ENCODE results near the gene CEP43.
A peak's percentile ranks its signal among the peaks of the same experiment; 100 is the strongest.

The CEP43 gene

DNA sequence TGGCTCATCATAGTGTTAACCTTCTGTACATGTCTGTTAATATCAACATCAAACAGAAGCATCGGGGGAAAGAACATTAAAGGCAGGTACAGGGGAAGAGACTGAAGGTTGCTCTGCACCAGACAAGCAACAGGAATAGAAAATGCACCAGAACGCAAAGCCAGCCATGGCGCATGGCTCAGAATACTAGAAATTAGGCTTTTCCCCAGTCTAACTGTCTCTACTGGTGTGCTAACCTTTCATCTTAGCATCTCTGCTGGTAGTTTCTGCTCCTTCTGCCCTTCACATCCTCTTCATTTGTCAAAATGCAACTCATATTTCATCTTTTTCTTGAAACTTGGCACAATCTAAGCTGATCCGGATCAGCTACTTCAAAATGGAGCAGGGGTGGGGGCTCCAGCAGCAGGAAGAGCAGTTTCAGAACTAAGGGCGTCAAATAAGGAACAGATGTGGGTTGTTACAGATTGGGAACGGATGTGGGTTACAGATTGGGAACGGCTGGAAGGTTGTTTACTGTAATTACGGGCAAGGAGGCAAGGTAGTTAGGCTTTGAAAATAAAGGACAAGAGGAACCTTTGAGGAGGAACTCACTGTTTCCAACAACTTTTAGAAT lies 29.7 kb upstream of the CEP43 start:
- DNase-seq, result no peak

DNA sequence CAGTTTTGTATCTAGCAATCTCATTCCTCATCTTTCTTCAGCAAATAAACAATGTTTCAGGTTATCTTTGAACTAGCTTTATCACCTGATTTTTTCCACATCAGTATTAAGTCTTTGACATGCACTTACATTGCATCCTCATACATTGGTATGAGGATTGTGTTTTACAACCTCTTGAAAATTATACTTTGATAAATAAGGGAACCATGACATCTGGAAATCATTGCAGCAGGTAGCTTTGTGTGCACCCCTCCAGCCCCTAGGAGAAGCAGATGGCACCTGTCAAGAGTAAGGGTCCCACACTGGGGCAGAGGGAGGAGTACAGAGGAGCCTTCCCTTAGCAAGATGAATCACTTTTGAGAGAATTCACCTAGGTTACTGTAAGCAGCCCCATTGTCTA lies 29.1 kb upstream of the CEP43 start:
- DNase-seq, result no peak

DNA sequence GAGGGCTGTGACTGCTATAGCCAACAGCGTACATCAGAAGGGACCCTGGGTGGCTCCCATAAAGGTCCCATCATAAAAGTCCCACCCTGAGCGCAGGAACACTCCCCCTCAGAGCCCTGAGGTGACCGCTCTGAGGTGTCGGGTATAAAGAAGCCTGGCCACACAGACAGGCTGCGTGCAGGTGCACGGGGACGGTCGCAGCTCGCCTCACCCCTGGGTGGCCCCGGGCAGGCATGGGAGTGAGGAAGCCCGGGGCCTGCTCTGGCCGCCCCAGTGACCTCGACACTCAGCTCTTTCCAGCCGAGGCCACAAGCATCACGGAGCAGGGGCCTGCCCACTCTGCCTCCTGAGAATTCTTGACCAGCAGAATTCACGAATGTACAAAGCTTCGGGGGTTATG lies 28.4 kb upstream of the CEP43 start:
- DNase-seq, result no peak

DNA sequence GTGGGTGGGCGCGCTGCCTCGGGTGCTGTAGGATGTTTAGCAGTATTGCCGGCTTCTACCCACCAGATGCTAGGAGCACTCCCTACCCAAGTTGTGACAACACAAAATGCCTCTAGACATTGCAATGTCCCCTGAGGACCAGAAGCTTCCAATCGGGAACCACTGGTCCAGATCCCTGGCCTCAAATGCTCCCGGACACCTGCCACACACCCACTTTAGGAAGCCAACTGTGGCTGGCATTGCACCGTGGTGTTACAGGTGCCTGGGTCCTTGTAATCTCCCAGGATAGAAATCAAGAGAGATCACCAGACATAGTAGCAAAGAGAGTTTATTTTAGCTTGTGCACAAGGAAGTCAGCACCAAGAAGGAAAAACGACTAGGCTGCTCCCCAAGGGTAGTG lies 27.9 kb upstream of the CEP43 start:
- no peak for DNase-seq

DNA sequence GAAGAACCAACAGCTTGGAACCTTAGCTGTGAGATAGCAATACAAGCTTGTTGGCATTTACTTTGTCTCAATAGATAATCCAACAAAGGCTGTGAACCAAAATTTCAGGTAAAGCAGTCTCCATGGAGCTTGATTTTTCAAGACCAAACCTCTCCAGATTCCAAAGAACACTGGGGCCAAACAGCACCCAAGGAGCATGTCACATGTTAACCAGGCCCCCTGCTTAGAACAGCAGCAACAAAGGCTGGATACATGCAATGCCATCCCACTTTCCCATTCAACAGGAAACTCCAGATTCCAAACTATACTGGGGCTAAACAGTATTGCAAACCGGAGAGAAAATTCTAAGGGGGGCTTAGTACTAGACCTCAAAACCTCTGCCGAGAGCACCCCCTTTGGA lies 27.1 kb upstream of the CEP43 start:
- no peak for DNase-seq

DNA sequence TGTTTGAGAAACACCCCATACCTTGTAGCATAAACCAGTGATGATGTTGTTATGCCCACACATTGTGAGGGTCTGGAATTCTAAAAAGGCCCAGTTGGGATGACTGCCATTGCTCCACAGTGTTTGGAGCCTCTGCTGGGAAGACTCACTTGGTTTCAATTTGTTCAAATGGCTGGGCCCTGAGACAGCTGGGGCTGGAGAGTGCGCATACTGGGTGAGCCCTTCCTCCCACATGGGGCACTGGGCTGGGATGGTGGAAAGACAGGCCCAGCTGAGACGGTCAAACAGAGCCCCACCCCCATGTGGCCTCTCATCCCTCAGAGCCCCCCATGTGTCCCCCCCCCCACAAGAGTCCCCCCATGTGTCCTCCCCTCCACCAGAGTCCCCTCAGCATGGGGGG lies 22.6 kb upstream of the CEP43 start:
- DNase-seq, result no peak

DNA sequence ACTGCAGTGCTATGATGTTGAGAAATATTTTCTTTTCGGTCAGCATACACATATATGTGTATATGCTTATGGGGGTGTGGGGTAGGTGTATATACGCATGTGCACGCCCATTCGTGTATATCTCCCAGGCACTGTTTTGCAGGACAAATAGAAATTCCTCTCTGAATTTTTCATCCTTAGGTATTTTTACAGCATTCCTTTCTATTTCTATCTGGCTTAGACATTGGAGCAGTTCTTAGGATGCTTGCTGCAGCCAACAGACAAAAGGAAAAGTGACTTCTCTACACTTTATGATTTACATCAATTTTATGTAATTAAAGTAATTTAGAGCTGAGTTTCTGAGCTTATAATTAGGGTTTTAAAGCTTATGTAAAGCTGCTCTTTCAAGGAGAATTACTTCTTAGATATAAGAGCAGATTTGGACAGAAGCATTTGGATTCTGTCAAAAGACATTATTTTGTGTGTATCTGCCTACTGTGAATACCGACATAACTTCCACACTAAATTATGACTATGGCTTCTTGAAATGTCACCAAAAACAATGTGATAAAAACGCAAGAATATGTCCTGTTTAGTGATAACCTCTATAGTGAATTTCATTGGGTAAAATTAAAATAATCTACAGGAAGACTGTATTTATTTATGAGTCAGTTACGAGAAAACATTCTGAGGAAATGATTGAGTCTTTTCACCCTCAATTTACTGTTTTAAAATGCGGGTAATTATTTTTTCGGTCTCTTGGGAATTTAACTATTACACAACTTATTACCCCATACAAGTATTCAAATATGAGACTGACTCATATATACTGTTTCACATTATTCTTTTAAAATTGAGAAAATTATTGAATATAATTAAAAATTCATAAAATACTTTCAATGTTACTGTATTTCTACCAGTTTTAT lies 21.3 kb upstream of the CEP43 start:
- DNase-seq, result no peak

DNA sequence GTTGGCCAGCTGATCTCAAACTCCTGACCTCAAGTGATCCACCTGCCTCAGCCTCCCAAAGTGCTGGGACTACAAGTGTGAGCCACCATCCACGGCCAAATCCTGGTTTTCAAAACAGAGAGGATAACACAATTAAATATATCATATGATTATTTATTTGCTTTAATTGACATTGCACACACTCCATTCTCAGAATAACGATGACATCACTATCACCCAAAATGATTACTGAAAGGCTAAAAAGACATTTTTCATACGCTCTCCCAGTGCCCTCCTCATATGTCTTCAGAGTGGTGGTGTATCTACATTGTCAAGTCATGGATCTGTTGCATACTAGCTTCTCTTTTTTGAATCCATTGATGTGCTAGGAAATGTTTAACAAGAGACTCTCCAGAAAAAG lies 18.5 kb upstream of the CEP43 start:
- no peak for DNase-seq

DNA sequence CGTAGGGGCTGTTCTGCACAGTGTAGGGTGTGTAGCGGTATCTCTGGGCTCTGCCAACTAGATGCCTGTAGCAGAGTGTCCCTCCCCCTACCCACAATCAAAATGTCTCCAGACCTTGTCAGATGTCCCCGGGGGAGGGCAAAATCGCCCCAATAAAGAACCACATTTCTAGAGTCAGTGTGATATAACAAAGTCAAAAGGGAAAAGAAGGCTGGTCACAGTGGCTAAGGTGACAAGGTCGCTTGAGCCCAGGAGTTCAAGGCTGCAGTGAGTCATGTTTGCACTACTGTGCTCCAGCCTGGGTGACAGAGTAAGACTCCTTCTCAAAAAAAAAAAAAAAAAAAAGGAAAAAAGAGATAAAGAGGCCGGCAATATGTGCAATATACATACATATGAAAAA lies 11.7 kb upstream of the CEP43 start:
- DNase-seq, result no peak

DNA sequence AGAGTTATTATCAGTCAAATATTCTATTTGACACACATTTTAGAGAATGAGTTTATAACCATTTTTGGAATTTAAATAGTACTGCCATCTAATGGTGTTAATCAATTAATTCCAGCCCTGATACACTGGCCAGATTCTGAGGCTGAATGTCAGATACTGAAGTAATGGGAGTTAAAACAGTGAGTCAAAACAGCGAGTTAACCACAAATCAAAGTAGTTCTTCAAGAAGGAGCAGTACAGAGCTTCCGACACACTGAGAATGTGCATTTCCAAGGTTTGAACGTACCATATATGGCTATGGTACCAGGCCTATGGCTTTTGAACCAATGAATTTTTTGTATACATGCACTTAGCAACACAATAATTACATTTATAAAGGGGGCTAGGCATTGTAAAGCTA lies 11.3 kb upstream of the CEP43 start:
- DNase-seq, result no peak

DNA sequence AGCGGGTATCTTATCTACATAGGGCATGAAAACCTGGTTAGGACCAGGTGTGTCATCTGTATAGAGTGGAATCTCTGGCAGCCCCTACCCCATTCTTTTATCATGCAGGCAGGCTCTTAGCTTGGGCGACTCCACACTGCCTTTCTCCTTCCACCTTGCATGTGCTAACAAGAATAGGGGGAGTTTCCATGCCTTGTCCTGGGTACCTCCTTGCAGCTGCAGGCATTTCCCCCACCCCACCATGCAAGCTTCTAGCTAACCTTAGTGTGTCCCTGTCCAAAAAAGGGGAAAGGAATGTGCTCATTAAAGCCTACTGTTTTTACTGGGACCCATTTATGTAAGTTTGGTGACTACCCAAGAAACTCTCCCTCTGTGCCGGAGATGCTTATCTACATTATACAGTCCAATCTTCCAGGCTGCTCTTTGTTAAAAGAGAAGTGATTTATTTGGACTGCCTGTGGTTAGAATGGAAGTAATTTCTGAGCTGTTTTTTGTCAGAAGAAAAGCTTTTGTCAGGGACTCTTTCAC lies 10.5 kb upstream of the CEP43 start:
- DNase-seq, result no peak

DNA sequence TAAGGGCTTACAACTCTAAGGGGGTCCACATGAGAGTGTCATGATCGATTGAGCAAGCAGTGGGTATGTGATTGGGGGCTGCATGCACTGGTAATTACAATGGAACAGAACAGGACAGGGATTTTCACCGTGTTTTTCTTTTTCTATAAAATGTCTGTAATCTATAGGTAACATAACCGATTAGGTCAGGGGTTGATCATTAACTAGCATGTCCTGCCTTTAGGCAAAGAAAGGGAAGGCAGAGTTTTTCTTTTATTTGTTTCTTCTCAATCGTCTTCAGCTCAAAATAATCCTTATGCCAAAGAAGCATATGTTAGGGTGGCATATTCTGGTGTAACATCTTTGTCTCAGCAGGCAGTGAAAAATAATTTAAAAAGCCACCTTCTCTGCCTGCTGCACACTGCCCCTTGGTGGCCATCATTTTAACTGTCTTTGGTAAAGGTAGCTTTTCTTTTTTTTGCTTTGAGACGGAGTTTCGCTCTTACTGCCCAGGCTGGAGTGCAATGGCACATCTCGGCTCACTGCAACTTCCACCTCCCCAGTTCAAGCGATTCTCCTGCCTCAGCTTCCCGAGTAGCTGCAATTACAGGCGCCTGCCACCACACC lies 9.7 kb upstream of the CEP43 start:
- DNase-seq, result peak; percentile 44

DNA sequence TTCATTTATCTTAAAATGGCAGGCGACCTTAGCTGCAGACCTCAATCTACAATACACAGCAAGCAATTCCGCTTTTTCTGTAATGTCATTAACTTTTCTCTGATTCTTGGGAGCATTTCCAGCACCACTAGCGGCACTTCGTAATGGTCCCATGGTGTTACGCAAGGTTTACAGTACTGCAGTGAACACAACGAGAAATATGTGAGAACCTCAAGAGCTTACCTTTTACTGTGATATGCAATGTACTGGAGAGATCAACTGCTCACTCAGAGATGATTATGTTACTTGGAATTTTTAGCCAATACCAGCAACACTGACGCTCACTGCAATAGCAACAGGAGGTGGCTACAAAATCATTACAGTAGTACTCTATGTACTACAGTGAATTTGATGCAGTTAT lies 2.8 kb upstream of the CEP43 start:
- DNase-seq, result no peak

DNA sequence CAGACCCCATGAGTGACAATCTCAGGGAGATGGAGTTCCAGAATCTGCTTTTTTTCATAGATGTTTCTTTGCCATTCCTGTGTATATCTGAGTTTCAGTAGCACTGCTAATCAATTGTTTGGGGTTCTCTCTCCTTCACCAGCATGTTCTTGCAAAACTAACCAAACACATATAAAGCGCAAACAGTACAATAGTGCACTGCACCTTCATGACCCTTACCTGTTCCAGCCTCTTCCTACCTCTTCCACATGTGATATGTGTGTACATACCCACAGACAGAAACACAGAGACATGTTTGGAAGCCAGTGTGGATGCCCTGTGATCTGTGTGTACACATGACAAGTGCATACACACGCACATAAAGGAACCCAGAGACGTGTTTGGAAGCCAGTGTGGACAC lies 1.8 kb upstream of the CEP43 start:
- no peak for DNase-seq

DNA sequence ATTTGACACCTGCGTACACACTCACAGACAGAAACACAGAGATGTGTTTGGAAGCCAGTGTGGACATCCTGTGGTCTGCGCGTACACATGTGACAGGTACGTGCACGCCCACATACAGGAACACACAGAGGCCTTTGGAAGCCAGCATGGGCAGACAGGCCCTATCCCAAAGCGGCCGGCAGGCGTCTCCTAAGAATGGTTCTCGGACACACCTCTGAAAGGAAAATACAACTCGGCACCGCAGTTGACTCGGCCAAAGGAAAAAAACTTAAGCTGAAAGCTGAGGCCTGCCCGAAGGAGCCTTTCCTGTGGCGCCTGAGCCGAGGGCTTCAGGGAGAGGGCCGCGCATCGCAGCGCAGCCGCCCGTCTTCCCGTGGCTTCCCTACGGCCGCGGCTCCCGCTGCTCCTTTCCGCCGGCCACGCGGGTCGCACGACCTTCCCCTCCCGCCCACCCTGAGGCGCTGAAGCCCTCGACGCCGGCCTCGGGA lies 1.4 kb upstream of the CEP43 start:
- peak; percentile 46 for DNase-seq

DNA sequence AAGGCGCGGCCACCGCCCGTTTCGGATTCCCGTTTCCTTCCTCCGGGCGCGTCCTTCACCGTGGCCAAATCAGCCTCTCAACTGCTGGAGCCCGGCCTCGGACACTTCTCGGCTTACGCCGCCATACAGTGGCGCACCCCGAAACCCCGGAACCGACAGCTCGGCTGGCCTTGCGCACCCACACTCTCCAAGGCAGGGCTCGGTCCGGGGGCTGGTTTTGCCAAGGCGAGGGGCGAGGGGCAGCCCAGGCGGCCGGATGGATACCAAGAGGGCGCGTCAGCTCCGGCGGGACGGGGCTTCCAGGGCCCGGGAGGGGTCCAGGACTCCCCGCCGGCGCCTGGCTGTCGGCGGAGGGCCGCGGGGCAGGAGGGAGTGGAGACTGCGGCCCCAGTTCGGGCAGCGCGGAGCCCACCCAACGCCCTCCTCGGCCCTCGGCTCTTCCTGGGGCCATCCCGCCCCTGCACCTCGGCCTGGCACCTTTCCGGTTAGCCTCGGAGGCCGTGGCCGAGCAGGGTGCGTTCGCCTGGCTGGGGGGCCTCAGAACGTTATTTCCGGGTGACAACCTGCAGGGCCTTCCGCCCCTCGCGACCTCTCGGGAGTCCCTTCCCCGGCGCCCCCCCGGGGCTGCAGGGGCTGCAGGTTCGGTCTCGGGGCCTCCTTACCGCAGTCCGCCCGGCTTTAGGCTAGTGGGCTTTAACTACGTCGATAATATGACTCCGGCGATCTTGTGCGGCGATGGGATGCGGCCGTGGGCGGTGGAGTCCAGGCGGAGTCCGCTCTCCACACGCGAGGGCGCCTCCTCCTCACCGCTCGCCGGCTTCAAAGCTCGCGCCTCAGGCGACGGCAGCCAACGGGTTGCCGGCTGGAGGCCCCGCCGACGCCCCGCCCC lies 697 bp upstream of the CEP43 start:
- peak; percentile 15 for DNase-seq

DNA sequence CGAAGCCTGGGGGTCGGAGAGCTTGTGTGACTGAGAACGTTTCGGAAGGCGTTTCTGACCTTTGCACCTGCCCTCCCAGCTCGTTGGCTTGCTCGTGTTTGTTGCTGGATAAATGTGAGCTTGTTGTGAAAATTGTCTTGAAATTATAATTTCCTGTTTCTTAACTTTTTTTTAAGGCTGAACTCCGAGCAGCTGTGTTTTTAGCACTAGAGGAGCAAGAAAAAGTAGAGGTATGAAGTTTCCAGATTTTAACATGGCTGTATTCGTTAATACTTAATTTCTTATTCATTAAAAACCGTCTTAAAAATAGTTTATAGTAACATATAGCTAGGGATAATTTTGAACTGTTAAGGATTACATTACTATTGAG lies 672 bp downstream of the CEP43 start:
- DNase-seq, result no peak

DNA sequence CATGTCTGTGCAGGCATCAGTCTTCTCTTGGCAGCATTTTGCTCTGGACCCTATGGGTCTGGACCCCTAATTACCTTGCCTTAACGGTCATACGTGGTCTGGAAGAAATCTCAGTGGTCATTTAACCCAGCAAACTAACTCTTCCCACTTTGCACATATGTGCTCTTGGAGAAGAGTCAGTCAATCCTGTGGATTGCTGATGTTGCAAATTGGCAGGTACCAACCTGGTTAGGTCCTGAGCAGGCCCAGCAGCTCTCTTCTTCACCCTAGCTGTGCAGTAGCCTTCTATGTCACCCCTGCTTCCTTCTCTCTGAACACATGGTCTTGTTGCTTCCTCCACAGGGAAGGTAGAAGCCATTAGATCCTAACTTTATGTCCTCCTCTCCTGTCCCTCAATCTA lies 1.6 kb downstream of the CEP43 start:
- no peak for DNase-seq

DNA sequence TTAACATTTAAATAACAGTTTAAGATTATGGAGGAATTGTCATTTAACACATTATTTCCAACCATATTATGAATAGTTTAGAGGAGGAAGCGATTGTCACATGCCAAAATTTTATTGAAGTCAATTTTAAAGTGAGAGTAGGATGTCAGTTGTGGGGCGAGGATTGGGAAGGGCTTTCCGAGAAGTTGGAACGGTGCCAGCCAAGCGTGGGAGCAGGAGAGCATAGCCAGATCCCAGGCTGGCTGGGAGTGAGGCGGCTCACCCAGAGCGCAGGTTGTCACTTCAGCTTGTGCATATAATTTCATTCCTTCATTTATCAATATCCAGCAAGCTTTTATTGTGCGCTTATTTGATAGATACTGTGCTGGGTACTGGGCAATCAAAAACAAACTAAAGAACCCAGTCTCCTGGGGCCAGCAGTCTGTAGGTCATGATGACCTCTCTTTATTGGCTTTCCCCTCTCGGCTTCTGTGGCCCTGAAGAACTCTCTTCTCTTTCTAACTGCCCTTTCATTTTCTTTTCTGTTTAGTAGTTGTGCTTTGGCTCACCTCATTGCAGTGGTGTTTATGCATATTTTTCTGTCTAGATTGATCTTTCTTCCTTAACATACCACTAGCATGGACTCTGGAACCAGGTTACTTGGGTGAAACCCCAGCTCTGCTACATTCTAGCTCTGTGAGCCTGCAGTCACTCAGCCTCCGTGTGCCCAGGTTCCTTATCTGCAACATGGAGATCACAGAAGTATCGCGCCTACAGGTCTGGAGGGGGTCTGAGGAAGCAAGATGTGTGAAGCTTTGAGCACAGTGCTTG lies 6.4 kb downstream of the CEP43 start:
- DNase-seq, result no peak

DNA sequence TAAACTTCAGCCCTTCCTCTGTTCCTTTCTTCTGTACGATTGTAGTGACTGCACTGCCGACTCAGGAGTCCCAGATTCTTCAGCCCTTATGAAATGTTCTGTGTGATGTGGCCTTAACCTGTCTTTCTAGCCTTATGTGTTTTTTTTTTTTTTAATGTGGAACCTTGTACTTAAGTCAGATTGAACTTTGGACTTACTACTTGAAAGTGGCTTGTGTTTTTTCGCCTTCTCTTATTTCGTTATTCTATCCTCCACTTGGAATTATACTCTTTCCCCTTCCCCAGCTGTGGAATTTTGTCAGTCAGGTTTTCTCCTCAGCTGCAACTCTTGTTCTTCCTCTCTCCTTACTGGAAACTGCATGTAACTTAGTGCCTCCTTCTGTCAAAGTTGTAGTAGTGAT lies 8.8 kb downstream of the CEP43 start:
- no peak for DNase-seq

DNA sequence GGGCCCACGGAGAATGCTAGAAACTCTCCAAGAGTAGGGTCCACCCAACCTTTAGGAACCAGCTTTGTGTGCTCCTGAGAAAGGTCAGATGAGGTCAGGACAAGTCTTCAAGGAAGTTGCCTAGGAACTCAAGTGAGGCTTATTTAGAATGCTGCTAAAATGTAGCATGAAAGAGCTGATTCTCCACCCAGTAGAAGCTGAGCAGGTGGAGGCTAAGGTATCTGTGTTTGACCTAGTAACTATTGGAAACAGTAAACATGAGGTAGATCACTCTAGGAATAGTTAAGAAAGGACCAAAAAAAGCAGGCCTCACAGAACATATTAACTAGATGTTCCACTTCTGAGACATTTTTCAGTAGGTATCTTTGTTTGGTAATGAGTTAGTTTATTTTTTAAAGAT lies 13.9 kb downstream of the CEP43 start:
- no peak for DNase-seq

DNA sequence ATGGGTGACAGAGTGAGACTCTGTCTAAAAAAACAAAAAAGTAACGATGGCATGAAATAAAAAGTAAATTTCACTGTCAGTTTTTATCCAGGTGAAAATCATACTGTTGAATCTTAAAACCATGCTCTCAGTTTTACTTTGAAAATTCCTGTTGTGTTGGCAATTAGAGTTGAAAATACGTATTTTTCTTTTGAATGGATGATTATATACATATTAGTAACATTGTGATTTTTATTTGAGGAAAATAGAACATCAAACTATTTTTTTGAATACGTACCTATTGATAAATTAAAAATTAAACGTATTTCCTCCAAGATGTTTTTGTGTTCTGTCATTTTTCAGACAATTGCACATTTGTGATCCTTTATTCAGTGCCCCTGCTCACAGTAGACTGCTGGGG lies 14.7 kb downstream of the CEP43 start:
- DNase-seq, result no peak

Data from stimulated activated CD4-positive, alpha-beta T cell treated with anti-CD3 and anti-CD28 coated beads, Interleukin-4, amount 100 ng/mL, for 1 hour (primary cell).